HUES48 (cell line): ENCODE data around the gene SYNPO2.

Source experiments
- H3K27ac ChIP-seq: one replicate; pipeline ENCODE4 v1.7.0; 2013; ENCODE audit warnings: low read depth, low read length, inconsistent platforms
- H3K27me3 ChIP-seq: 2 replicates; pipeline ENCODE4 v1.6.1; 2013; ENCODE audit warnings: mild to moderate bottlenecking, low read length; ENCODE audit not compliant: control insufficient read depth, insufficient read depth
- H3K36me3 ChIP-seq: 2 replicates; pipeline ENCODE4 v1.6.1; 2013; ENCODE audit warnings: low read length; ENCODE audit not compliant: control insufficient read depth, insufficient read depth
- H3K4me1 ChIP-seq: 2 replicates; pipeline ENCODE4 v1.6.1; 2013; ENCODE audit warnings: mild to moderate bottlenecking, low read length; ENCODE audit not compliant: control insufficient read depth, insufficient read depth
- H3K4me3 ChIP-seq: 2 replicates; pipeline ENCODE4 v1.5.1; 2013; ENCODE audit warnings: mild to moderate bottlenecking, low read depth, low read length
- H3K9ac ChIP-seq: 2 replicates; pipeline ENCODE4 v1.6.1; 2013; ENCODE audit warnings: mild to moderate bottlenecking, low read depth, low read length, moderate library complexity
- H3K9me3 ChIP-seq: 2 replicates; pipeline ENCODE4 v1.6.1; 2013; ENCODE audit warnings: low read length; ENCODE audit not compliant: control insufficient read depth, insufficient read depth

SYNPO2 gene

DNA sequence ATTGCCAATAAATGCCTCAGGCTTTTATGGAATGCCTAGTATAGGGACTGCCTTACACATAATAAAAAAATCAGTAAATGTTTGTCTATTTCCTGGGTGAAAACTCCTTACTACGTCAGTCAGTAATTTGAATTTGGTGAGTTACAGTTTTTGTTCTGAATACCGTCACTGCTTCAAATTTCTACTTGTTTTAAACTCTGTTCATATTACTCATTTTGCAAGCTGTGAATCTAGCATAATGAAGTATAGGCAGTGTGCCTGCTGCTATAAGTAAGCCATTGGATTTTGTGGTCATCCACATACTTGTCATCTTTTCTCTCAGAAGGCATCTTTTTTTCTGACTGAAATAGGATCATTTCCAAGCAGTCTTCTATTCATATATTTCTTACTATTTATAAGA, 43.1 kb downstream of the SYNPO2 start:
- no peak overlapping the region for H3K4me3 ChIP-seq
- no peaks in the 10 kb centered on the region for H3K36me3 ChIP-seq
- no peaks in the 10 kb centered on the region for H3K9me3 ChIP-seq
- no peaks in the 10 kb centered on the region for H3K4me1 ChIP-seq
- H3K27ac ChIP-seq, result no peak overlapping the region
- H3K27me3 ChIP-seq, result no peaks in the 10 kb centered on the region
- no peak overlapping the region for H3K9ac ChIP-seq

DNA sequence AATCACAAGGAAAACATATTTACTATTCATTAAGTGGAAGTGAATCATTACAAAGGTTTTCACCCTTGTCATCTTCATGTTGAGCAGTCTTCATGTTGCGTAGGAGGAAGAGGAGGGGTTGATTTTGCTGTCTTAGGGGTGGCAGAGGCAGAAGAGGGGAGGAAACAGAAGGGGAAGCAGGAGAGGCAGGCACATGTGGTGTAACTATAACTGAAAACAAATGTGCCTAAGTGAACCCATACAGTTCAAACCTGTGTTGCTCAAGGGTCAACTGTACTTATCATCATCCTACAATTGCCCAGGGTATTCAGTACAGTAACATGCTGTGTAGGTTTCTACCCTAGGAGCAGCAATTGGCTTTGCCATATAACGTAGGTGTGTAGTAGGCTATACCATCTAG, 47.2 kb downstream of the SYNPO2 start:
- no peak overlapping the region for H3K9ac ChIP-seq
- no peak overlapping the region for H3K4me3 ChIP-seq

DNA sequence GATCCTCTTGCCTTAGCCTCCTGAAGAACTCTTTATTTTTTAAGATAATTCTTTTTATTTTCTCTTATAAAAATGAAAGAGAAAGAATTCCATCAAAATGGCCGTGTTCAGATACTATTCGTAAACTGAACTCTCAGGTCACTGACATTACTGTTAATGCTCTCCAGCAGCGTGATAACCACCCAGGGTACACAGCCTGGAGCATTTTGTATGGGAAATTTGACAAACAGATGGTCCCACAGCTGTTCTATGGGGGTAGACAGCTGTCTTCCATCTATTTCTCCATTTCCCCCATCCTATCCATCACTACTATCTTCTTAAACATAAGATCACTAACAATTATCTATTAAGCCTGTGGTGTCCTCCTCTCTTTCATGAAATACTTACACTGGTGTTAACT, 47.8 kb downstream of the SYNPO2 start:
- H3K9me3 ChIP-seq, result no peaks in the 10 kb centered on the region
- H3K36me3 ChIP-seq, result no peaks in the 10 kb centered on the region
- no peak overlapping the region for H3K27ac ChIP-seq
- H3K4me3 ChIP-seq, result no peak overlapping the region
- no peak overlapping the region for H3K9ac ChIP-seq
- H3K4me1 ChIP-seq, result peaks cover 11% of the 10 kb centered on the region
- no peaks in the 10 kb centered on the region for H3K27me3 ChIP-seq

More for the DNA sequence above, 47.2 kb downstream of the SYNPO2 start:
- Histone ChIP-seq H3K27me3 (no peaks in the 10 kb centered on the region), H3K9me3 (no peaks in the 10 kb centered on the region), H3K27ac (no peak overlapping the region), H3K36me3 (no peaks in the 10 kb centered on the region), H3K4me1 (peaks cover 11% of the 10 kb centered on the region)

DNA sequence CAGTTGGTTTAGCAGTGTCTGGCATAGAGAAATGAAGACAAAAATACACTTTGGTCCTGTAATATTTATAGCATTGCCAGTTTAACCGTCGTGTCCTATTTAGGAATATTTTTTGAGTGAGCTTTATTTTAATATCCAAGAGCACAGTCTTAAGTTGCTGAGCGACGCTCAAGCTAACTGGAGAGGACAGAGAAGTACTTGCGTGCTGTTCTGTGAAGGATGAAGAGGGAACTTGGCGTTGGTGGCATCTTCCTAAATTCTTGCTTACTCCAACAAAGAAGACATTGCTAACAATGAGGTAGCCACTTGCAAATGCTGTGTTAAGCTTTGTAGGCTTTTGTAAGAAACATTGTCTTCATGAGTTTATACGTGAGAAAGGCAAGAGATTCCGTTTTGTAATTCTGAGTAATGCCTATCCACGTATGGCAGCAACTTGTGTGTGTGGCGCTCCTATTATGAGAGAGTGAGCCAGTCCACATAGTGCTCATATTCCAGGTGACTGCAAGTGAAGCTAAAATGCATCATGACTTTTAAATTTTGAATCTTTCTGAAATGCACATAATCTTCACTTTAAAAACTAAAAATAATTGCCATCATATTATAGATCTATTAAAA, 50.6 kb downstream of the SYNPO2 start:
- Histone ChIP-seq H3K9me3 (no peaks in the 10 kb centered on the region), H3K27ac (no peak overlapping the region), H3K36me3 (no peaks in the 10 kb centered on the region), H3K27me3 (no peaks in the 10 kb centered on the region), H3K9ac (no peak overlapping the region), H3K4me3 (no peak overlapping the region), H3K4me1 (peaks cover 18% of the 10 kb centered on the region)

DNA sequence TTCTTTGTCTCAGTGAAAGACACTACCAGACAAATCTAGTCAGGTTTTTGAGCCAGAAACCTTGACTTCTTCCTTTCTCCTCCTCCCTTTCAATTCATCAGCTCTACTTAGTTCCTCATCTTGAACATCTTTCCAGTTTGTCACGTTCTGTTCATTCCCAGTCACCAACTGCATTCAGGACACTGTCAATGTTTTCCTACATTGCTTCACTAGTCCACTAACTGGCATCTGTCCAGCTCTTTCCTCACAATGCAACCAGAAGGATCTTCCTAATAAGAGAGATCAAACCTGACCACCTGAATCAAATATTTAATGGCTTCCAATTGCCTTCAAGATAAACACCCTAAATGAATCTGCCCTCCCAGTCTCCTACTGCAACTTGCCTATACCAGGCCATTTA, 52.5 kb downstream of the SYNPO2 start:
- H3K9ac ChIP-seq, result no peak overlapping the region
- H3K27ac ChIP-seq, result no peak overlapping the region
- H3K4me1 ChIP-seq, result peaks cover 18% of the 10 kb centered on the region
- H3K9me3 ChIP-seq, result no peaks in the 10 kb centered on the region
- no peak overlapping the region for H3K4me3 ChIP-seq
- no peaks in the 10 kb centered on the region for H3K36me3 ChIP-seq
- H3K27me3 ChIP-seq, result no peaks in the 10 kb centered on the region

DNA sequence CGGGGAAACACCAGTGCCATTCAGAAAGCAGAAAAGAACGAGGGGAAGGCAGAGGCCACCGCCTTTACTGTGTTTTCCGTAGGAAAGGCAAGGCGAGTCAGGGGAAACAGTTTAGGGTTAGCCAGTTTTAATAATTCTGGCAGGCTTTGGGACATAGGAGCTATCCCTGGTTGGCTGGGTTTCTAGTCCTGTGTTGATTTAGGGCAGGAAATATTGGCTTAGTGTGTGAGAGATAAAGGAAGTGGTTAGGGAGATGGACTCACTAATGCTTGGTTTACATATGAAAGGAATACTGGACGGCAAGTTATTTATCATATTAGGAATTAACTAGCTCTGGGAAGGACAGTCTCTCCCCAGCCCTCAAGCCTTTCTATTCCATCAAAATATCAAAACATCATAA, 53.1 kb downstream of the SYNPO2 start:
- no peak overlapping the region for H3K4me3 ChIP-seq
- H3K27me3 ChIP-seq, result no peaks in the 10 kb centered on the region
- no peak overlapping the region for H3K27ac ChIP-seq
- H3K4me1 ChIP-seq, result peaks cover 18% of the 10 kb centered on the region
- H3K36me3 ChIP-seq, result no peaks in the 10 kb centered on the region
- no peaks in the 10 kb centered on the region for H3K9me3 ChIP-seq
- H3K9ac ChIP-seq, result no peak overlapping the region

DNA sequence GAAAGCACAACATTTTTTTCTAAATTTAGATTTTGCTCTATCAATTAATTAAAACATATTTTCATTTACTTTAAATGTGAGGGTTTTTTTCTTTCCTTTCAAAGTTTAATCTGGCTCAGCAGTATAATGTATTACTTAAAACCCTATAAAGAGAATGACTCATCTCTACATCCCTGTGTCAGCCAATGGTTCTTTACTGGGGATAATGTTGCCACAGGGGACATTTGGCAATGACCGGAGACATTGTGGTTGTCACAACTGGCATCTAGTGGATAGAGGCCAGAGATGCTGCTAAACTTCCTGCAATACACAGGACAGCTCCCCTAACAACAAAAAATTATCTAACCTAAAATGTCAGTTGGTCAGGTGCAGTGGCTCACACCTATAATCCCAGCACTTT, 53.8 kb downstream of the SYNPO2 start:
- H3K9me3 ChIP-seq, result no peaks in the 10 kb centered on the region
- no peak overlapping the region for H3K9ac ChIP-seq
- no peak overlapping the region for H3K4me3 ChIP-seq
- H3K27me3 ChIP-seq, result no peaks in the 10 kb centered on the region
- H3K4me1 ChIP-seq, result peaks cover 18% of the 10 kb centered on the region
- no peak overlapping the region for H3K27ac ChIP-seq
- H3K36me3 ChIP-seq, result no peaks in the 10 kb centered on the region

DNA sequence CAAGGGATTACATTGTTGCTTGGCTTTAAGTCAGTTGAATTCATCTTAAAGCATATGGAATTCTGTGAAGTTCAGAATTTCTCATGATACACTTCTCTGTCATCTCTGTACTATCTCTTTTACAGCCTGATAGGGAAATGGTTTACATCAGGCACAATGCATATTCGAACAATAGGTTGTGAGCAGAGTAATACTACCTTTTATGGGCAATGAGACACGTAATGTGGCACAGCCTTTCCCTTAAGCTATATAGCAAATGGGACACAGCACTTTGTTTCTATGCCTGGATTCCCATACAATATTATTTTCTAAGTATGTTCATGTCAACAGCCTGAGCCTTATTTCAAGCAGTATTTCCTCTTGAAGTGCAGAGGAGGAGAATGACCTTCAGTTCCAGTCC, 58.4 kb downstream of the SYNPO2 start:
- no peaks in the 10 kb centered on the region for H3K9me3 ChIP-seq
- peaks cover 14% of the 10 kb centered on the region for H3K4me1 ChIP-seq
- H3K4me3 ChIP-seq, result no peak overlapping the region
- no peaks in the 10 kb centered on the region for H3K36me3 ChIP-seq
- no peak overlapping the region for H3K27ac ChIP-seq
- no peak overlapping the region for H3K9ac ChIP-seq
- no peaks in the 10 kb centered on the region for H3K27me3 ChIP-seq

DNA sequence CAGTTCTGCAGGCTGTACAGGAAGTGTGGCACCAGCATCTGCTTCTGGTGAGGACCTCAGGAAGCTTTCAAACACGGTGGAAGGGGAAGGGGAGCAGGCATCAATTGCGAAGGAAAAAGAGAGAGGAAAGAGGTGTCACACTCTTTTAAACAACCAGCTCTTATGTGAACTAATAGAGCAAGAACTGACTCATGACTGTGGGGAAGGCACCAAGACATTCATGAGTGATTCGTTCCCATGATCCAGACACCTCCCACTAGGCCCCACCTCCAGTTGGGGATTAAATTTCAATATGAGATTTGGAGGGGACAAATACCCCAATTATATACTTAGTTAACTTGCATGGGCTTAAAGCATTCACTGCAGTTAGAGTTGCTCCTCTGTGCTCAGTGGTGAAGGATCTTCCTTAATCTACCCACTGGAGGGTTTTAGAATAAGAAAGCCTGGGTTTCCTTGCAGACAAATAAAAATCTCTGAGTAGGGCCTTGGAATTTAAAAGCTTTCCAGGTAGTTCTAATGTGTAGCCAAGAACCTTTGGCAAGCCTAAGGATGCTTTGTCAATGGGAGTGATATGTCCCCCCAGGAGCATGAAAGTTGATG, 60.0 kb downstream of the SYNPO2 start:
- Histone ChIP-seq H3K4me3 (no peak overlapping the region), H3K4me1 (peaks cover 13% of the 10 kb centered on the region), H3K27me3 (no peaks in the 10 kb centered on the region), H3K27ac (no peak overlapping the region), H3K36me3 (no peaks in the 10 kb centered on the region), H3K9me3 (no peaks in the 10 kb centered on the region), H3K9ac (no peak overlapping the region)

DNA sequence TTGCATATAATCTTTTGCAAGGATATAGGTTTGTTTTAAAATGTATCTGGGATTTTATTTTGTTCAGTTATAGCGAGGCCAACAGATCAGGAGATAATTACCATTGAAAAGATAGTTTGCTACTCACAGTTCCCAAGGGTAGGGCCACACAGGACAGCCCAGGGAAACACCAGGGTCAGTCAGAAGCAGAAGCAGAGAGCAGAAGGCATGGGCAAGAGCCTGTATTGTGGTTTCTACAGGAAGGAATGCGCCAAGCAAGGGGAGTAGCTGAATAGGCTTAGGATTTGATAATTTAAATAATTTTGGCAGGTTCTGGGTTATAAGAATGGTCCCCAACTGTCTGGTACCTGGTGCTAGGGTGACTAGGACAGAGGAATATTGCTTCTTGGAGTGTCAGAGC, 61.6 kb downstream of the SYNPO2 start:
- Histone ChIP-seq H3K4me1 (peaks cover 13% of the 10 kb centered on the region), H3K36me3 (no peaks in the 10 kb centered on the region), H3K9me3 (no peaks in the 10 kb centered on the region), H3K4me3 (no peak overlapping the region), H3K27me3 (no peaks in the 10 kb centered on the region), H3K27ac (no peak overlapping the region), H3K9ac (no peak overlapping the region)

DNA sequence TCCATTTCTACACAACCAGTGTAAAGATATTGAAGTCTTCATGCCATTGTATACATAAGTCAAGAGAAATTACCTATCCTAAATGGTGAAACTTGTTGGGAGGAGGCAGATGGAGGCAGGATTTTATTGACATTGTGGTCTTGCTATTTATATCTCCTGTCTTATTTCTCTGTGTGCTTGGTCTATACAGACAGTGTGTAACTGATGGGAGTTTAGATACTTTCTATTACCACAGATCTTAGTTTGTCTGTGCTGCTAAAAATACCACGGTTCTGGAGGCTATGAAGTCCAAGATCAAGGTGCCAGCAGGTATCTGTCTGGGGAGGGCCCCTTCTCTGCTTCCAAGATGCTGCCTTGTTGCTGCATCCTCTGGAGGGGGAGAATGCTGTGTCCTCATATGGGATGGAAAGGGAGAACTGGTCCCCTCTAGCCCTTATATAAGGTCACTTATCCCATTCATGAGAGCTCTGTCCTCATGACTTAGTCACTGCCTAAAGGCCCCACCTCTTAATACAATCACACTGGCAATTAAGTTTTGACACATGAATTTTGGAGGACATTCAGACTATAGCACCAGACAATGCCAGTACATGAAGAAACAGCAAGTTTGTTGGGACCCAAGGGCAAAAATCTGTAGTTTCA, 62.4 kb downstream of the SYNPO2 start:
- H3K4me1 ChIP-seq, result peaks cover 13% of the 10 kb centered on the region
- no peak overlapping the region for H3K4me3 ChIP-seq
- no peaks in the 10 kb centered on the region for H3K9me3 ChIP-seq
- no peaks in the 10 kb centered on the region for H3K27me3 ChIP-seq
- H3K27ac ChIP-seq, result no peak overlapping the region
- H3K9ac ChIP-seq, result no peak overlapping the region
- no peaks in the 10 kb centered on the region for H3K36me3 ChIP-seq
